ENCODE data around the gene MMP14.
"Not testable (repeated sequence)": the region's sequence is repeated elsewhere in the genome, so short reads cannot be mapped to it uniquely, and the experiment has no call there.

MMP14 gene

GRCh38 chr14:22836301-22837113 is at the start of gene MMP14:
Gene MMP14 (plus strand): TSS chr14:22836585. CDS start chr14:22836818, 233 bp downstream.
- DNase-seq (ENCODE audit: low spot score) = no peak

- no peak for DNase-seq (ENCODE audit: low spot score)
Measured at GRCh38 chr14:22786685-22787084, 49.7 kb upstream of the MMP14 start.

DNA sequence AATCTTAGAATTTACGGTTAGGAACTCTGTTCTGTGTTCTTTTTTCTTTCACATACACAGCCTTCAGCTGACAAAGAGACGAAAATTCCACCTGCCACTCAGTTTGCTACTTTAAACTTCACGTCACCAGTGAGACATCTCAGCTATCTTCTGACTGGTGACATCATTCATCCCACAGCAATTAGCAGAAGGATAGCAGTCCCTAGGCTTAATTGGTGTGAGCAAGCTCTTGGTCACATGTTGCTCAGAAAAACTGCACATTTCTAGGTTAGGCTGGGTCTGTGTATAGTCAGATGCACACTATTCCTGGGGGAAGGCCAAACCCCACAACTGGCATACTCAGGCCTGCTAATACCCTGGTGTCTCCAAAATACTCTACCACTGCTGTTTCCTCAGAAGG is 45.1 kb upstream of the MMP14 start:
- no peak for DNase-seq (ENCODE audit: low spot score)

DNA sequence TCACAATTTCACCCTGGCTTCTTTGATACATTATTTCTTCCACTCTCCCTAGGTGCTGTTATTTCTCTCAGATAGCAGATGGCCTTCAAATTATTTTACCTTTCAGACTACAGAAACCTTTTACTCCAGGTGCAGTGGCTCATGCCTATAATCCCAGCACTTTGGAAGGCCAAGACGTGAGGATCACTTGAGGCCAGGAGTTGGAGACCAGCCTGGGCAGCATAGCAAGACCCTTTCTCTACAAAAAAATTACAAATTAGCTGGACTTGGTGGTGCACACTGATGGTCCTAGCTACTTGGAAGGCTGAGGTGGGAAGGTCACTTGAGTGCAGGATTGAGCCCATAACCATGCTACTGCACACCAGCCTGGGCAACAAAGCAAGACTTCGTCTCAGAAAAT is 44.2 kb upstream of the MMP14 start:
- no peak for DNase-seq (ENCODE audit: low spot score)

DNA sequence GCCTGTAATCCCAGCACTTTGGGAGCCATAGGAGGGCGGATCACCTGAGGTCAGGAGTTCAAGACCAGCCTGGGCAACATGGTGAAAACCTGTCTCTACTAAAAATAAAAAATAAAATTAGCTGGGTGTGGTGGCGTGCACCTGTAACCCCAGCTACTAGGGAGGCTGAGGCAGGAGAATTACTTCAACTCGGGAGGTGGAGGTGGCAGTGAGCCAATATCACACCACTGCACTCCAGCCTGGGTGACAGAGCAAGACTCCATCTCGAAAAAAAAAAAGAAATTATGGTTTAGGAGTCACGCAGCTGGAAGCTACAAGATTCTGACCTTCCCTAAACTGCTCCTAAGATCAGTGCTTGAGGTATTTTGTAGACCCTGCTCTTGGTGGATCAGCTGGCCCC is 42.8 kb upstream of the MMP14 start:
- not testable (repeated sequence) for DNase-seq (ENCODE audit: low spot score)

GRCh38 chr14:22793976-22794375 is 42.4 kb upstream of the MMP14 start:
- no peak for DNase-seq (ENCODE audit: low spot score)

- no peak for DNase-seq (ENCODE audit: low spot score)
Measured at GRCh38 chr14:22794551-22794951, 41.8 kb upstream of the MMP14 start.

DNA sequence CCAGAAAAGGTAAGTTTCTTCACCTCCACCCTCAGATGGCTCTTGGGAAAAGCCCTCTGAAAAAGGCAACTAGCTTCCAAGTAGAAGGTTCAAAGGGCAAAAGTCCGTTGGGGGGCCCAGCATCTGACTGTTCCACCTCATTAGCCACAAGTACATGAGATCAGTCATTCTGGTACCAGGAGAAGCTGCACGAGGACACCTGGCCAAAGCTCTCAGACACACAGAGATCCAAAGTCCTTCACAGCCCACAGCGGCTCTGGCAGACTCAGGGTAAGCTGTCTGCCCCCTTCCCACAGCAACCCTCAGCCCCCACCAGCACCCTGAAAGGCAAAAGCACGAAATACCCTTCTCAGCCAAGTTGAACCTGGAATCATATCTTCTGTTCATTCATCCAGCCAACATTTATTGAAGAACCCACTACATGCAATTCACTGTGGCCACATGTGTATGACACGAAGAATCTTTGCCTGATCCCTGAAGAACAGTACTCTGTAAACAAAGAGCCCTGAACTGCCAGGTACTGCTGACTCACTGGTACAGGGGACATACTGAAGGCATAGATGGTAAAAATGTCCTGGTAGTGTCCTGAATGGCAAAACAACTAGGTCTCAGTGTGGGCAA is 40.2 kb upstream of the MMP14 start:
- DNase-seq (ENCODE audit: low spot score) = no peak

GRCh38 chr14:22797017-22797917 is 39.1 kb upstream of the MMP14 start:
- DNase-seq (ENCODE audit: low spot score) = no peak

DNA sequence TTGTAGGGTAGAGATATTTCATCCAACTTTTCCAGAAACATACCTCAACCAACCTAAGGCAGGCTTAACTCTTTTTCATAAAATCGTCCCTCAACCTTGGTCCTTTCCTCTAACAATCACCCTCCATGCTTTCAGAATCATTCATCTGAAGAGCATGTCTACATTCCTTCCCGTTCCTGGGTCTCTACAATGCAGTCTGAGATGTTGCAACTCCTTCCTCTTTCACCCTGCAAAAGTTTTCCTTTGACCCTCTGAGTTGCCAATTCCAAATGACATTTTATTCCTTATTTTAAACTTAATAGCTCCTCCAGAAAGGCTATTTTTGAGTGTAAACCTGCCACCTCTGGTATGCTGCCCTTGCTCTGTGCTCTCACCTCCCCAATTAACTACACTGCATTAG is 37.9 kb upstream of the MMP14 start:
- no peak for DNase-seq (ENCODE audit: low spot score)

DNA sequence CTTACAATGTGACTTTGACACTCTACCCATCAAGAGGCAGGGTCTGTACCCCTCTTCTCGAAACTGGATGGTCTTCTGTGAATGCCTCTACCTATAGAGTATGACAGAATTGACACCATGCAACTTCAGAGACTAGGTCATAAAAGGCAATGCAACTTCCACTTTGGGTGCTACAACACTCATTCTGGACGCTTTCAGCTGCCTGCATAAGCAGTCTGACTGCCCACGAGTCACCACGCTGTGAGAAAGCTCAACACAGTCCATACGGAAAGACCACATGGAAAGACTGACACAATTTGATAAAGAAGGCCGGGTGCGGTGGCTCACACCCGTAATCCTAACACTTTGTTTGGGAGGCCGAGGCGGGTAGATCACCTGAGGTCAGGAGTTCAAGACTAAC is 36.0 kb upstream of the MMP14 start:
- DNase-seq (ENCODE audit: low spot score) = no peak

GRCh38 chr14:22801716-22802115 is 34.7 kb upstream of the MMP14 start:
- DNase-seq (ENCODE audit: low spot score) = no peak

DNA sequence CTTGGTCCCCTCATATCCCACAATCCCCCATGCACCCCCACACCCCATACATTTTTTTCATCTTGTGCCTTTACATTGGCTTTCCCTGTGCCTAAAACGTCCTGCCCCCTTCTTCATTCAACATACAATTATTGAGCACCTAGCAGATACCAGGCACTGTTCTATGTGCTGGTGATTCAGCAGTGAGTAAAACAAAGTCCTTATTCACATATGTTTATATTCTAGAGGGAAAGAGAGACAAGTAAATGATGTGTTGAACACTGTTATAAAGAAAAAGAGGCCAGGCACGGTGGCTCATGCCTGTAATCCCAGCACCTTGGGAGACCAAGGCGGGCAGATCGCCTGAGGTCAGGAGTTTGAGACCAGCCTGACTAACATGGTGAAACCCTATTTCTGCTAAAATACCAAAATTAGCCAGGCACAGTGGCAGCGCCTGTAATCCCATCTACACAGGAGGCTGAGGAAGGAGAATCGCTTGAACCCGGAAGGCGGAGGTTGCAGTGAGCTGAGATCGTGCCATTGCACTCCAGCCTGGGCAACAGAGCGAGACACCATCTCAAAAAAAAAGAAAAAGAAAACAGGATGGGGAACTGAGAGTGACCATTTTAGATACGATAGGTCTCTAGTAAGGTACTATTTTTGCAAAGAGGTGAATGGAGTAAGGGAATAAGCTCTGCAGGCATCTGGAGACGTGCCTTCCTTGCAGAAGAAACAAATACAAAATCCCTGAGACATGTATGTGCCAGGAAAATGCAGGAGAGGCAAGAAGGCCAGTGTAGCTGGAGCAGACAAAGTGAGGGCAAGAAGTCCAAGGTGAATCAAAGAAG is 33.3 kb upstream of the MMP14 start:
- no peak for DNase-seq (ENCODE audit: low spot score)

GRCh38 chr14:22803687-22803974 is 32.8 kb upstream of the MMP14 start:
- DNase-seq (ENCODE audit: low spot score) = no peak

DNA sequence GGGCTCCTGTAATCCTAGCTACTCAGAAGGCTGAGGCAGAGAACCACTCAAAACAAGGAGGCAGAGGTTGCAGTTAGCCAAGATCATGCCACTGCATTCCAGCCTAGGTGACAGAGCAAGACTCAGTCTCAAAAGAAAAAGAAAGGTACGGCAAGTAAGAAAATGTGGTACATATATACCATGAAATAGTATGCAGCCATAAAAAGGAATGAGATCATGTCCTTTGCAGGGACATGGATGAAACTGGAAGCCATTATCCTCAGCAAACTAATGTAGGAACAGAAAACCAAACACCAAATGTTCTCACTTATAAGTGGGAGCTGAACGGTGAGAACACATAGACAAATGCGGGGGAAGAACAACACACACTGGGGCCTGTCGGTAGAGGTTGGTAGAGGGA is 31.1 kb upstream of the MMP14 start:
- DNase-seq (ENCODE audit: low spot score) = not testable (repeated sequence)

- DNase-seq (ENCODE audit: low spot score) = no peak
Measured at GRCh38 chr14:22807432-22808087, 28.8 kb upstream of the MMP14 start.

DNA sequence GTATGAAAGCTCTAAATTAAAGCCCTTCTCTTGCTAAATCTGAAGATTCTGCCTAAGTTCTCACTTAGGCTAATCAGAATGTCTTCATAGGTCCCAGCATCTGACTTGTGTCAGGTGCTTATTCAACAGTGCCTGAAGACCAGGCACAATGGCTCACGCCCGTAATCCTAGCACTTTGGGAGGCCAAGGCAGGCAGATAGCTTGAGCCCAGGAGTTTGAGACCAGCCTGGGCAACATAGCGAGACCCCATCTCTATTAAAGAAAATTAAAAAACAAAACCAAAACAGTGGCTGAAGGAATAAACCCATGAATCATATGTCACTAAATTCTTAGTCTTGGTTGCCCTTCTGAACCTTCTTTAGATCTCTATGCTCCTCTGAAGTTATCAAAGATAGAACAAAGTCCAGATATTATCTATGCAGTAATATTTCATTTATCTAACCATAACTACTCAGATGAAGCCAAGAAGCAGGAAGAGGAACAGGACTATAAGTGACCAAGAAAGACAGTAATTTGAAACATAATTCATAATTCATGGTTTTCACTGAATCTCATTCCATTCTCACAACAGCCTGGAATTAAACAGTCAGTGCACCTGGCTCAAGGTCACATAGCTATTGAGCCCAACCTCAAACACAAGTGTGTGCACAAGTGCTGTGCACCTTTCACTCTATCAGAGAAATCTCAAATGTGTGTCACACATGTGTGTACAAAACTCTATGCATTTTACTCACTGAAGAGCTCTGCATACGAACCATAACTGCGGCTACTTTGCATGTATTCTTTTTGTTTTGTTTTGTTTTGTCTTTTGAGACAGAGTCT is 27.8 kb upstream of the MMP14 start:
- DNase-seq (ENCODE audit: low spot score) = no peak

DNA sequence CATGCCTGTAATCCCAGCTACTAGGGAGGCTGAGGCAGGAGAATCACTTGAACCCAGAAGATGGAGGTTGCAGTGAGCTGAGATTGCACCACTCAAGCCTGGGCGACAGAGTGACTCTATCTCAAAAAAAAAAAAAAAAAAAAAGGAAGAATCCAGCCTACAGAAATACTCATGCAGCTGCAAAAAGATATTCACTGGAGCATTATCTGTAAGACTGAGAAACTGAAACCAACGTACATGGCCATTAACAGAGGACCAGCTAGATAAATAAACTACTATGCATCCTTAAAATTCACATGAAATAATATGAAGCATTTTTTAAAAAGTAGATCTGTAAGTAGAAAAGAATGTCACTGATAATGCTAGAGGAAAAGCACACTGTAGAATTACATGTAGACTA is 24.7 kb upstream of the MMP14 start:
- no peak for DNase-seq (ENCODE audit: low spot score)

DNA sequence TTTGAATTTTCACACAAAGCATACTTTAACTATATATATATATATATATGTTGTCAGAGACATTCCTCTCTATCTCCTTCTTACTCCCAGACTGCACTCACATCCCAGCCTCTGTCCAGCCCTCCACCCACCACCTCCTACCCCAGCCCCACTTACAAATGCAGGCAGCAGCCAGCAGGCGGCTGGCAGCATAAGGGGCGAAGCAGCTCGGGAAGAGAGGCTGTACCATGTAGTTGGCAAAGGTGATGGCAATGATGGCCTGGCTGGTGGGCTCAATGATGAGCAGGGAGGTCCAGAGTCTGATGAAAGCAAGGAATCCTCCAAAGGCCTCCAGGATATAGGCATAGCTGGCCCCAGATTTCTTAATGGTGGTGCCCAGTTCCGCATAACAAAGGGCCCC is 23.6 kb upstream of the MMP14 start:
- DNase-seq (ENCODE audit: low spot score) = no peak

GRCh38 chr14:22813145-22813544 is 23.2 kb upstream of the MMP14 start:
- no peak for DNase-seq (ENCODE audit: low spot score)

DNA sequence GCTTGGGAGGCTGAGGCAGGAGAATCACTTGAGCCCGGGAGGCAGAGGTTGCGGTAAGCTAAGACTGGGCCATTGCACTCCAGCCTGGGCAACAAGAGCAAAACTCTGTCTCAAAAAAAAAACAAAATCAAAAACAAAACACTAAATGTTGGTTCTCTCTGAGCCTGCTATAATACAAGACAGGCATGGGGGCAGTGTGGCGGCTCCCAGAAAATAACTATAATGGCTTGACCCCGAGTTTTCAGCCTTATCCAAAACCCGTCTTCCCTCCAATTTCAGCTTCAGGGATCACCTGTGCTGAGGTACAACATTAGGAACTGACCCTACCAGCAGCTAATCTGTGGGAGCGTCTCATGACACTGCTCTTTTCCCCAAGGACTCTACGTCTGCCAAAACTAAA is 22.0 kb upstream of the MMP14 start:
- no peak for DNase-seq (ENCODE audit: low spot score)
